SH-SY5Y (cell line): ENCODE measurements around the gene SLCO4A1.

ENCODE experiments used
- GATA2 ChIP-seq: IDR thresholded peaks from 2 replicates; pipeline ENCODE4 v1.6.1; 2011; ENCODE audit warnings: mild to moderate bottlenecking, low read depth, low read length
- GATA3 ChIP-seq: IDR thresholded peaks from 2 replicates; pipeline ENCODE4 v1.6.1; 2011; ENCODE audit warnings: low read depth, mild to moderate bottlenecking, low read length, moderate library complexity

GRCh38 chr20:62714006-62714405 is 71.7 kb downstream of the SLCO4A1 start:
- TF ChIP-seq GATA2 (no peak), GATA3 (no peak)
